HEK293 (cell line): ENCODE measurements around the gene ZNF668.

Source experiments
- CTCF ChIA-PET: fragments of 350-600 bp; formaldehyde crosslinking; extraction: SDS; loops from one replicate; lab custom pipeline; 2021; ENCODE audit warnings: antibody characterized with exemption; lab: Yijun Ruan, JAX
- POLR2A ChIA-PET: fragments of 300-600 bp; formaldehyde crosslinking; extraction: SDS; loops from one replicate; lab custom pipeline; 2020; ENCODE audit warnings: antibody characterized with exemption, inconsistent platforms; lab: Yijun Ruan, JAX
- H3K27ac ChIP-seq: fragments of 200-500 bp; sonication (Bioruptor generic); 2 replicates; pipeline ENCODE4 v1.5.1; 2014; ENCODE audit warnings: low read depth, low read length, control low read depth, inconsistent platforms; ENCODE audit errors: extremely low read depth
- H3K36me3 ChIP-seq, 2 experiments: fragments of 200-500 bp in 1 of 2; sonication (Bioruptor generic) in 1 of 2; 1 replicate in 1 of 2; 2 replicates in 1 of 2; pipeline ENCODE4 v1.5.1; 2014 to 2017; ENCODE audit warnings: inconsistent platforms in 2 of 2, low read length in 2 of 2; ENCODE audit not compliant: control insufficient read depth in 2 of 2, insufficient read depth in 1 of 2
- H3K4me1 ChIP-seq: fragments of 200-500 bp; sonication (Bioruptor generic); 2 replicates; pipeline ENCODE4 v1.5.1; 2014; ENCODE audit warnings: mild to moderate bottlenecking, low read length, inconsistent platforms; ENCODE audit not compliant: control insufficient read depth, insufficient read depth
- H3K4me3 ChIP-seq: 2 replicates; pipeline ENCODE4 v1.5.1; 2011; ENCODE audit warnings: low read depth, mild to moderate bottlenecking, control low read depth, low read length, moderate library complexity
- H3K9me3 ChIP-seq: fragments of 200-500 bp; sonication (Bioruptor generic); 2 replicates; pipeline ENCODE4 v1.5.1; 2014; ENCODE audit warnings: low read depth, low read length, inconsistent platforms; ENCODE audit not compliant: control insufficient read depth, insufficient read depth
- GLIS1 ChIP-seq: fragments of 450-650 bp; formaldehyde crosslinking; IDR thresholded peaks from 2 replicates; pipeline ENCODE4 v1.5.1; 2016; ENCODE audit warnings: missing biosample characterization, missing genetic modification characterization
- KLF9 ChIP-seq: fragments of 450-650 bp; formaldehyde crosslinking; IDR thresholded peaks from 2 replicates; pipeline ENCODE4 v1.5.1; 2016; ENCODE audit warnings: missing biosample characterization, missing genetic modification characterization, low read depth
- SP7 ChIP-seq: fragments of 450-650 bp; formaldehyde crosslinking; IDR thresholded peaks from 2 replicates; pipeline ENCODE4 v1.5.1; 2016; ENCODE audit warnings: missing biosample characterization, missing genetic modification characterization
- ZBTB17 ChIP-seq: fragments of 450-650 bp; formaldehyde crosslinking; IDR thresholded peaks from 2 replicates; pipeline ENCODE4 v1.5.1; 2016; ENCODE audit warnings: missing biosample characterization, missing genetic modification characterization
- ZIC2 ChIP-seq: fragments of 450-650 bp; formaldehyde crosslinking; IDR thresholded peaks from 2 replicates; pipeline ENCODE4 v1.5.1; 2016; ENCODE audit warnings: missing biosample characterization, missing genetic modification characterization
- ZNF133 ChIP-seq: fragments of 450-650 bp; formaldehyde crosslinking; IDR thresholded peaks from 2 replicates; pipeline ENCODE4 v1.5.1; 2016; ENCODE audit warnings: missing biosample characterization, missing genetic modification characterization
- ZNF544 ChIP-seq: fragments of 450-650 bp; formaldehyde crosslinking; IDR thresholded peaks from 2 replicates; pipeline ENCODE4 v1.5.0; 2017; ENCODE audit warnings: missing biosample characterization, missing genetic modification characterization
- ZNF555 ChIP-seq: fragments of 450-650 bp; formaldehyde crosslinking; conservative IDR thresholded peaks from 2 replicates; pipeline ENCODE4 v1.5.1; 2017; ENCODE audit warnings: missing biosample characterization, mild to moderate bottlenecking, missing genetic modification characterization, inconsistent platforms
- ZNF707 ChIP-seq: fragments of 450-650 bp; formaldehyde crosslinking; IDR thresholded peaks from 2 replicates; pipeline ENCODE4 v1.5.1; 2016; ENCODE audit warnings: missing biosample characterization, missing genetic modification characterization
- TF ChIP-seq, protein P1 (sequence below): fragments of 450-650 bp; formaldehyde crosslinking; IDR thresholded peaks from 2 replicates; pipeline ENCODE4 v1.5.1; 2017; ENCODE audit warnings: missing biosample characterization, missing genetic modification characterization
- TF ChIP-seq, protein P2 (sequence below): fragments of 450-650 bp; formaldehyde crosslinking; IDR thresholded peaks from 2 replicates; pipeline ENCODE4 v1.5.1; 2016; ENCODE audit warnings: missing biosample characterization, missing genetic modification characterization
- TF ChIP-seq, protein P3 (sequence below): fragments of 450-650 bp; formaldehyde crosslinking; IDR thresholded peaks from 2 replicates; pipeline ENCODE4 v1.5.1; 2016; ENCODE audit warnings: missing biosample characterization, missing genetic modification characterization

The ZNF668 gene

DNA sequence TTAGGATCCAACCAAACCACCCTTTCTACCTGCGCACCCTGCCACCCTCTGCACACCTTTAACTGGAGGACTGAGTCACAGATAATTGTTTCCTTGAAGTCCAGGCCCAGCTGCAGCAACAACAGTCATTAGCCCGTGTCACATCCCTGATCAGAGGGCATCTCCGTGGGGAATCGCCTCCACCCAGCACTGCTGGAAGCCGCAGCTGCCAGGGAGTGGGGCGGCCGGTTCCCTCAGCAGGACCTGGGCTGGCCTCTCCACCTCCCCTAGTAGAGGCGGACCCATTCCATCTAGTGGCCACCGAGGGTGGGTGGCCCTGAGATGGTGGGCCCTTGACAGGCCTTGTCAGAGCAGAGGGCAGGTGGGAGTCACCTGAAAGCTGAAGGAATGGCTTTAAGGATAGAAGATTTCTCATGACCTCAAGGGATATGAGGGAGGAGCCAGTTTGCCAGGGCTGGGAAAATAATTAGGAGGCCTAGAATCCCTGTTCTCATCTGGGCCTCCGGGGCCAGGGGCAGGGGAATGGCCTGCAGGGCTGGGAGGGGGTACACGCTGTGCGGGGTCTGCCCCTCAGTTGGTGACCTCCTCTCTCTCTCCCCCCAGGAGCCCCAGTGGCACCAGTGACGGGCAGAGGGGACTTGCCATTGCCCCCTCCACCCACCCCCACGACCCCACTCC lies 8.5 kb upstream of the ZNF668 start:
- CTCF ChIA-PET: interaction anchor here (0.7 kb wide), 1 partner anchor 11 kb away, joined by 4 read pairs; no protein-coding TSS in a partner anchor
- Histone ChIP-seq H3K9me3 (no peaks in the 10 kb centered on the region), H3K4me3 (no peak overlapping the region), H3K27ac (no peak overlapping the region), H3K36me3 (peaks cover 0 to 71% of the 10 kb centered on the region in 2 experiments; a peak in 1 of 3 replicates), H3K4me1 (no peaks in the 10 kb centered on the region)
- TF ChIP-seq ZIC2: peak; percentile 84
- no peak for TF ChIP-seq ZBTB17 (tag by site-specific recombination)
- 0 out of 2 replicates have a peak, but pooled peaks have one; percentile 2 for TF ChIP-seq SP7 (tag by site-specific recombination)
- TF ChIP-seq ZNF544: no peak
- TF ChIP-seq, protein P1, sequence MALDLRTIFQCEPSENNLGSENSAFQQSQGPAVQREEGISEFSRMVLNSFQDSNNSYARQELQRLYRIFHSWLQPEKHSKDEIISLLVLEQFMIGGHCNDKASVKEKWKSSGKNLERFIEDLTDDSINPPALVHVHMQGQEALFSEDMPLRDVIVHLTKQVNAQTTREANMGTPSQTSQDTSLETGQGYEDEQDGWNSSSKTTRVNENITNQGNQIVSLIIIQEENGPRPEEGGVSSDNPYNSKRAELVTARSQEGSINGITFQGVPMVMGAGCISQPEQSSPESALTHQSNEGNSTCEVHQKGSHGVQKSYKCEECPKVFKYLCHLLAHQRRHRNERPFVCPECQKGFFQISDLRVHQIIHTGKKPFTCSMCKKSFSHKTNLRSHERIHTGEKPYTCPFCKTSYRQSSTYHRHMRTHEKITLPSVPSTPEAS: no peak
- TF ChIP-seq GLIS1: peak; percentile 20; the same call in 1 of the 2 replicates
- POLR2A ChIA-PET: no interaction called here

DNA sequence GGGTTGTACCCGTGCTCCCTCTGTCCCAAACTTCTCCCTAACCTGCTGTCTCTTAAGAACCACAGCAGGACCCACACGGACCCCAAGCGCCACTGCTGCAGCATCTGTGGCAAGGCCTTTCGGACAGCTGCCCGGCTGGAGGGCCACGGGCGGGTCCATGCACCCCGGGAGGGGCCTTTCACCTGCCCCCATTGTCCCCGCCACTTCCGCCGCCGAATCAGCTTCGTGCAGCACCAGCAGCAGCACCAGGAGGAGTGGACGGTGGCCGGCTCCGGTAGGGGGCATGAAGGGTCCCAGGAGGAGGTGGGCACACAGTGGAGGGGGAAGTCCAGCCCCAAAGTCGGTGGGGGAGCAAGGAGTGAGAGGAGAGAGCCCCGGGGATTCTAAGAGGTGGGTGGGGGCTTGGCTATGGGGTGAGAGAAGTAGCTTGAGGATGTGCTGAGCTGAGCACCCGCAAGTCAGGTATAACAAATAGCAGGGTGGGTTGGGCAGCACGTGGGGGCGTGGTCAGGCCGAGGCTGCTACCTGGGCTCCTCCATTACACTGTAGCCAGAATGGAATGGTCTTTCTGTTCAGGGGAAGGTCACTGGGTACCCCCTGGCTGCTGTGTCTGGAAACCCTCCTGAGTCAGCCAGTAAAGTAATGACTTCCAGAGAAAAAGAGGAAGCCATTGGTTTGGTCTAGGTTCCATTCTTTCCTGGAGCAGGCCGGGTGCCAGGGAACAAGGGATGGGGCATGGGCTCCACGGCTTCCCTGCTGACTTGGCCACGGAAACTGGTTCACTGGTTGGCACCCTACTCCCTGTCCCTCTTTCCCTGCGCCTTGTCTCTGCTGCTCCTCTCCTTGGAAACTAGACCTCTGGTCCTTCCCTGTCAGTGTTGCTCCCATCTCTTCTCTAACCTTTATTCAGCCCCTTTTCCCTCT lies 7.7 kb upstream of the ZNF668 start:
- Histone ChIP-seq H3K9me3 (no peaks in the 10 kb centered on the region), H3K4me3 (no peak overlapping the region), H3K4me1 (no peaks in the 10 kb centered on the region), H3K27ac (no peak overlapping the region), H3K36me3 (peaks cover 0 to 75% of the 10 kb centered on the region in 2 experiments; a peak in 1 of 3 replicates)
- ChIA-PET CTCF (no interaction called here), POLR2A (no interaction called here)
- TF ChIP-seq, protein P2, sequence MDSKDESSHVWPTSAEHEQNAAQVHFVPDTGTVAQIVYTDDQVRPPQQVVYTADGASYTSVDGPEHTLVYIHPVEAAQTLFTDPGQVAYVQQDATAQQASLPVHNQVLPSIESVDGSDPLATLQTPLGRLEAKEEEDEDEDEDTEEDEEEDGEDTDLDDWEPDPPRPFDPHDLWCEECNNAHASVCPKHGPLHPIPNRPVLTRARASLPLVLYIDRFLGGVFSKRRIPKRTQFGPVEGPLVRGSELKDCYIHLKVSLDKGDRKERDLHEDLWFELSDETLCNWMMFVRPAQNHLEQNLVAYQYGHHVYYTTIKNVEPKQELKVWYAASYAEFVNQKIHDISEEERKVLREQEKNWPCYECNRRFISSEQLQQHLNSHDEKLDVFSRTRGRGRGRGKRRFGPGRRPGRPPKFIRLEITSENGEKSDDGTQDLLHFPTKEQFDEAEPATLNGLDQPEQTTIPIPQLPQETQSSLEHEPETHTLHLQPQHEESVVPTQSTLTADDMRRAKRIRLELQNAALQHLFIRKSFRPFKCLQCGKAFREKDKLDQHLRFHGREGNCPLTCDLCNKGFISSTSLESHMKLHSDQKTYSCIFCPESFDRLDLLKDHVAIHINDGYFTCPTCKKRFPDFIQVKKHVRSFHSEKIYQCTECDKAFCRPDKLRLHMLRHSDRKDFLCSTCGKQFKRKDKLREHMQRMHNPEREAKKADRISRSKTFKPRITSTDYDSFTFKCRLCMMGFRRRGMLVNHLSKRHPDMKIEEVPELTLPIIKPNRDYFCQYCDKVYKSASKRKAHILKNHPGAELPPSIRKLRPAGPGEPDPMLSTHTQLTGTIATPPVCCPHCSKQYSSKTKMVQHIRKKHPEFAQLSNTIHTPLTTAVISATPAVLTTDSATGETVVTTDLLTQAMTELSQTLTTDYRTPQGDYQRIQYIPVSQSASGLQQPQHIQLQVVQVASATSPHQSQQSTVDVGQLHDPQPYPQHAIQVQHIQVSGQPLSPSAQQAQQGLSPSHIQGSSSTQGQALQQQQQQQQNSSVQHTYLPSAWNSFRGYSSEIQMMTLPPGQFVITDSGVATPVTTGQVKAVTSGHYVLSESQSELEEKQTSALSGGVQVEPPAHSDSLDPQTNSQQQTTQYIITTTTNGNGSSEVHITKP: 0 out of 2 replicates have a peak, but pooled peaks have one; percentile 41
- no peak for TF ChIP-seq ZNF555 (tag by site-specific recombination)
- TF ChIP-seq, protein P3, sequence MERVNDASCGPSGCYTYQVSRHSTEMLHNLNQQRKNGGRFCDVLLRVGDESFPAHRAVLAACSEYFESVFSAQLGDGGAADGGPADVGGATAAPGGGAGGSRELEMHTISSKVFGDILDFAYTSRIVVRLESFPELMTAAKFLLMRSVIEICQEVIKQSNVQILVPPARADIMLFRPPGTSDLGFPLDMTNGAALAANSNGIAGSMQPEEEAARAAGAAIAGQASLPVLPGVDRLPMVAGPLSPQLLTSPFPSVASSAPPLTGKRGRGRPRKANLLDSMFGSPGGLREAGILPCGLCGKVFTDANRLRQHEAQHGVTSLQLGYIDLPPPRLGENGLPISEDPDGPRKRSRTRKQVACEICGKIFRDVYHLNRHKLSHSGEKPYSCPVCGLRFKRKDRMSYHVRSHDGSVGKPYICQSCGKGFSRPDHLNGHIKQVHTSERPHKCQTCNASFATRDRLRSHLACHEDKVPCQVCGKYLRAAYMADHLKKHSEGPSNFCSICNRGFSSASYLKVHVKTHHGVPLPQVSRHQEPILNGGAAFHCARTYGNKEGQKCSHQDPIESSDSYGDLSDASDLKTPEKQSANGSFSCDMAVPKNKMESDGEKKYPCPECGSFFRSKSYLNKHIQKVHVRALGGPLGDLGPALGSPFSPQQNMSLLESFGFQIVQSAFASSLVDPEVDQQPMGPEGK: peak; percentile 15; the same call in 1 of the 2 replicates
- TF ChIP-seq ZNF707 (tag by site-specific recombination): peak; percentile 81
- 0 out of 2 replicates have a peak, but pooled peaks have one; percentile 4 for TF ChIP-seq SP7 (tag by site-specific recombination)
- TF ChIP-seq ZNF133 (tag by site-specific recombination): no peak
- TF ChIP-seq KLF9: peak; percentile 48; the same call in 1 of the 2 replicates
